HG03575 (cell line): Measurements from ENCODE around the gene ZDHHC17.
"Not testable (repeated sequence)": the region's sequence is repeated elsewhere in the genome, so short reads cannot be mapped to it uniquely, and the experiment has no call there.

Experiments
- ATAC-seq: cut with Tn5 transposase; IDR thresholded peaks from one replicate; pipeline ENCODE4 v1.9.1; 2021; ENCODE audit not compliant: unreplicated experiment, insufficient number of reproducible peaks, low FRiP score; ENCODE audit errors: extremely low read depth

Gene ZDHHC17, protein sequence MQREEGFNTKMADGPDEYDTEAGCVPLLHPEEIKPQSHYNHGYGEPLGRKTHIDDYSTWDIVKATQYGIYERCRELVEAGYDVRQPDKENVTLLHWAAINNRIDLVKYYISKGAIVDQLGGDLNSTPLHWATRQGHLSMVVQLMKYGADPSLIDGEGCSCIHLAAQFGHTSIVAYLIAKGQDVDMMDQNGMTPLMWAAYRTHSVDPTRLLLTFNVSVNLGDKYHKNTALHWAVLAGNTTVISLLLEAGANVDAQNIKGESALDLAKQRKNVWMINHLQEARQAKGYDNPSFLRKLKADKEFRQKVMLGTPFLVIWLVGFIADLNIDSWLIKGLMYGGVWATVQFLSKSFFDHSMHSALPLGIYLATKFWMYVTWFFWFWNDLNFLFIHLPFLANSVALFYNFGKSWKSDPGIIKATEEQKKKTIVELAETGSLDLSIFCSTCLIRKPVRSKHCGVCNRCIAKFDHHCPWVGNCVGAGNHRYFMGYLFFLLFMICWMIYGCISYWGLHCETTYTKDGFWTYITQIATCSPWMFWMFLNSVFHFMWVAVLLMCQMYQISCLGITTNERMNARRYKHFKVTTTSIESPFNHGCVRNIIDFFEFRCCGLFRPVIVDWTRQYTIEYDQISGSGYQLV

DNA sequence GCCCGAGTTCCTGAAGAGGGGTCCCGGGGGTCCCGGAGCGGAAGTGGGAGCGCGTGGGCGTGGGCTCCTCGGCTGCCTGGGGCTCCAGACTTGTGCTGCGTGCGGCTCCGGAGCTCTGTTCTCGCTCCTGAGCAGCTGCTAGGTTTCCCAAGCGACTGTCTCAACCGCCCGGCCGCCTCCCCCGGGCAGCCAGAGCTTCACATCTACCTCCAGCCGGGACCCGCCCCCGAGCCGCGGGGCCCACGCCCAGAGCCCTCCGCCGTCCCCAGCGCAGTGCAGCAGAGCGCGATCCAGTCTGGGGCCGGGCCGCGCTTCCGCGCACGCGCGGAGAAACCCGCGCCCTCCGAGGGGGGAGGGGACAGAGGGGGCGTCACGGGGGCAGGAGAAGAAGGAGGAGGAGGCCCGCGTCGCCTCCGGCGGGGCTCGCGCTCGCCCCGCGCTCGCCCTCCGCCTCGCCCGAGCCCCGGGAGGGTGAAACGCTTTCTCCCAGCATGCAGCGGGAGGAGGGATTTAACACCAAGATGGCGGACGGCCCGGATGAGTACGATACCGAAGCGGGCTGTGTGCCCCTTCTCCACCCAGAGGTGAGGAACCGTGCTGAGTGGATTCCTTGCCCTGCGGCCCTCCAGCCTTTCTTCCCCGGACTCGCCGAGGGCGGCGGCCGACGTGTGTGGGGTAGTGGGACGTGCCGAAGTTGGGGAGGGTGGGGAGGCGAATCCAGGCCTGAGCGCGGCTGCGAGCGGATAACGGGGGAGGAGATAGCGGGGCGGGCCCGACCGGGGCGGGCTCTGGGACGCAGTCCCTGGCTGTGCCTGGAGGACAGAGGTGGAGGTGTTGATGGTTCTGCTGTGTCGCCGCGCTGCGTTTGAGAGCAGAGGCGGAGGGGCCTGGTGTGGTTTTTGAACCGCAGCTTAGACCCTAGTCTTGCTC is at the start of gene ZDHHC17:
Gene ZDHHC17 (plus strand): TSS at position 370 of the 930 bp plus-strand sequence. CDS start 122 bp downstream, at position 492.
- ATAC-seq, result peak; percentile 66

DNA sequence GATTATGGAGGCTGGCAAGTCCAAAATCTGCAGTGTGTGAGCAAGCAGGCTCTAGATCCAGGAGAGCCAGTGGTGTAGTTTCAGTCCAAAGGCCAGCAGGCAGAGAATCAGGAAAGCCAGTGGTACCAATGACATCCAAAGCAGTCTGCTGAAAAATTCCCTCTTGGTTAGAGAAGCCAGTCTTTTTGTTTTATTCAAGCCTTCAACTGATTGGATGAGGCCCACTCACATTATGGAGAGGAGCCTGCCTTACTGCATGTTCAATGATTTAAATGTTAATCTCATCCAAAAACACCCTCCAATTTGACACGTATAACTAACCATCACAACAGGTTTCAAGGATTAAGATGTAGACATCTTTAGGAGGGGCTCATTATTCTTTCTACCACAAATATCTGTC is 49.5 kb upstream of the ZDHHC17 start:
- no peak for ATAC-seq

DNA sequence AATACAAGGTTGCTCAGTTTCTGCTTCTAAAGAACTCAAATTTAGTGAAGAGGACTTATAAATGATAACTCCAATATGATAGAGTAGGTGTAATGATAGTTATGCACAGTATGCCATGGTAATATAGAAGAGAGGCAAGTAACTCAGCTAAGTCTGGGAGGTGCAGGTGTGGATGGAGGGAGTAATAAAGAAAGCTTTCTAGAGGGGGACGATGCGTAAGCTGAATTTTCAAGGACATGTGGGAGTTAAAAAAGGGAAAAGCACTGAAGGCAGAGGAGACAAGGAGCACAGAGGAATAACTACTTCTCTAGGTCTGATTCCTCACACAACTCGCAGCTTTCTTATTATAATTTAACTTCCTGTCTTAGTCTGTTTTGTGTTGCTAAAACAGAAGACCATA is 49.1 kb upstream of the ZDHHC17 start:
- ATAC-seq, result no peak

DNA sequence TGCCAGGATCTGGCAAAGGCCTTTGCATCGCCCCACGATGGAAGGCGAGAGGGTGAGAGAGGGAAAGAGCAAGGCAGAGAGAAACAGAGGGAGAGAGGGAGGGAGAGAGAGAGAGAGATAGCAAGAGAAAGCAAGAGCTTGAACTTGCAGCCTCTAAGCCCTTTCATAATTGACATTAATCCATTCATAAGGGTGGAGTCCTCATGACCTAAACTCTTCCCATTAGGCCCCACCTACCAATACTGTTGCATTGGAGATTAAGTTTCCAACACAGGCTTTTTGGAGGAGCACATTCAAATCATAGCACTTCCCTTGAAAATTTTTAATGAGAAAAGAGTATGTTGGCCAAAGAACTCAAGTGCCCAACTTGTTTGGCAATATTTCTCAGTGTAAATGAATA is 48.6 kb upstream of the ZDHHC17 start:
- no peak for ATAC-seq

DNA sequence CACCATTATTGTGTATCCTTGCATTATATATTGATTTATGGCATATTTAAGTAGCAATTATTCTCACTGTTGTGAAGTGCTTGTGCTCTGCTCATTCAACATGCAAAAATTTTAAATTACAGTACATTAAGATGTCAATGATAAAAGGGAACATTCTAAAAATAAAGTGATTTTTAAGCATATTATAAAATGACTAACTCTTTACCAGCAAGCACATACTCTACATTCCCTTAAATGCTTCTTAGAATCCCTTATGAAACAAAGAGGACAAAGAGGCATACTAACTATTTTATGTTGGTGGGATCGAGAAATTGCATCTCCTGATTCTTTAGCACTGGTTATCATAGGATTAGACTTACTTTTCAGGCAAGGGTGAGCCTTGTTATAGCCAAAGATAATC is 46.6 kb upstream of the ZDHHC17 start:
- ATAC-seq, result no peak

DNA sequence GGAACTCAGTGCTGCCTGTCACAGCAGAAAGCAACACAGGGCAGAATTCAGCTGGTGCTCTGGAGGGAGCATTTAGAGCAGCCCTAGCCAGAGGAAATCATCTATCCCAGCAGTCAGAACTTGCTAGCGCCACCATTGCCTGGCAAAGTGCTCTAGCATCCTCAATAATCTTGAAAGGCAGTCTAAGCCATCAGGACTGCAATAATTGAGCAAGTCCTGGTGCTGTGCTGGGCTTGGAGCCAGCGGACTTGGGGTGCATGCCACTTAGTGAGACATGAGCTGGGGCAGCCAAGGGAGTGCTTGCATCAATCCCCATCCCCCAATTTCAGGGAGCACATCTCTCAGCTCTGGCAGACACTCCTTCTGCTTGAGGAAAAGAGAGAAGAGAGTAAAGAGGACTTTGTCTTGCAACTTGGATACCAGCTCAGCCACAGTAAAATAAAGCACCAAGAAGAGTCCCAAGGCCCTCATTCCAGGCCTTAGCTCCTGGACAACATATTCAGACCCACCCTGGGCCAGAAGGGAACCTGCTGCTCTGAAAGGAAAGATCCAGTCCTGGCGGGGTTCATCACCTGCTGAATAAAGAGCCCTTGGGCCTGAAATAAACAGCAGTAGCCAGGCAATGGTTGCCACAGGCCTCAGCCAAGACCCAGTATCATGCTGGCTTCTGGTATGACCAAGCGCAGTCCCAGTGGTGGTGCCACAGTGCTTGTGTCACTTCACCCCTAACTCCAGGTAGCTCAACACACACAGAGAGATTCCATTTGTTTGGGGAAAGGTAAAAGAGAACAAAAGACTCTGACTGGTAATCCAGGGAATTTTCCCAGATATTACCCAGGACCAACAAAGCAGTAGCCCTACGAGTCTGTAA is 44.5 kb upstream of the ZDHHC17 start:
- ATAC-seq, result no peak

DNA sequence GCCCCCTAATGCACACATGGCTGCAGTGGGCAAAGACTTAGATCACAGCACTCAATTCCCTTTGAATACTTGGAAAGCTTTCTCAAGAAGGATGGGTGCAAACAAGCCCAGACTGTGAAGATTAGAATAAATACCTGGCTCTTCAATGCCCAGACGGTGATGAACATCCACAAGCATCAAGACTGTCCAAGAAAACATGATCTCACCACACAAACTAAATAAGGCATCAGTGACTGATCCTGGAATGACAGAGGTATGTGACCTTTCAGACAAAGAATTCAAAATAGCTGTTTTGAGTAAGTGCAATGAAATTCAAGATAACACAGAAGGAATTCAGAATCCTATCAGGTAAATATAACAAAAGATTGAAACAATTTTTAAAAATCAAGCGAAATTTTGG is 43.8 kb upstream of the ZDHHC17 start:
- ATAC-seq, result no peak

DNA sequence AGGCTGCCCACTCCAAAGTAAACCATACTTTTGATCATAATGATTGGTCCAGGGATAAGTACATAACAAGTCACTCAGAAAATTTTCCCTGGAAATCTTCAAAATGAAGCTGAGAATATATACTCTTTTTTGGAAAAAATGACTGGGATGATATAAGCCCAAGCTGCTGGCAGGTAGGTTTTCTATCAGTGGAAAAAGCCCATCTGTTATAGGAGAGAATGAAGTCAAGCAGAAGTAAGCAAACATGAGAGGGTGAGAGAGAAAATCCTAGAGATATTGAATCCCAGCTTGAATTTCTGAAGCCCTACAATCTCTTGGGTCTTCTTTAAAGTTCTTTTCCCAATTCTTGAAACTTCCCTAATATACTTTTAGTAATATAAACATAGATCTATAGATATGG is 37.3 kb upstream of the ZDHHC17 start:
- no peak for ATAC-seq

DNA sequence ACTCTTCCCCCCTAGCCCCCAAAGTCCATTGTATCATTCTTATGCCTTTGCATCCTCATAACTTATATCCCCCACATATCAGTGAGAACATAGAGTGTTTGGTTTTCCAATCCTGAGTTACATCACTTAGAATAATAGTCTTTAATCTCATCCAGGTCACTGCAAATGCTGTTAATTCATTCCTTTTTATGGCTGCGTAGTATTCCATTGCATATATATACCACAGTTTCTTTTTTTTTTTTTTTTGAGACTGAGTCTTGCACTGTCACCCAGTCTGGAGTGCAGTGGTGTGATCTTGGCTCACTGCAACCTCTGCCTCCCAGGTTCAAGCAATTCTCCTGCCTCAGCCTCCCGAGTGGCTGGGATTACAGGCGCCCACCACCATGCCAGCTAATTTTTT is 31.7 kb upstream of the ZDHHC17 start:
- ATAC-seq, result not testable (repeated sequence)

DNA sequence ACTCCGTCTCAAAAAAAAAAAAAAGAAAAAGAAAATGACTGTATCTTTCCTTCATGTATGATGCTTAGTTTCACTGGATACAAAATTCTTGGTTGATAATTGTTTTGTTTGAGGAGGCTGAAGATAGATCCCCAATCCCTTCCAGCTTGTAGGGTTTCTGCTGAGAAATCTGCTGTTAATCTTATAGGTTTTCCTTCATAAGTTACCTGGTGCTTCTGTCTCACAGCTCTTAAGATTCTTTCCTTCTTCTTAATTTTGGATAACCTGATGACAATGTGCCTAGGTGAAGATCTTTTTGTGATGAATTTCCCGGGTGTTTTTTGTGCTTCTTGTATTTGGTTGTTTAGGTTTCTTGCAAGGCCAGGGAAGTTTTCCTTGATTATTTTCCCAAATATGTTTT is 26.2 kb upstream of the ZDHHC17 start:
- ATAC-seq, result not testable (repeated sequence)

DNA sequence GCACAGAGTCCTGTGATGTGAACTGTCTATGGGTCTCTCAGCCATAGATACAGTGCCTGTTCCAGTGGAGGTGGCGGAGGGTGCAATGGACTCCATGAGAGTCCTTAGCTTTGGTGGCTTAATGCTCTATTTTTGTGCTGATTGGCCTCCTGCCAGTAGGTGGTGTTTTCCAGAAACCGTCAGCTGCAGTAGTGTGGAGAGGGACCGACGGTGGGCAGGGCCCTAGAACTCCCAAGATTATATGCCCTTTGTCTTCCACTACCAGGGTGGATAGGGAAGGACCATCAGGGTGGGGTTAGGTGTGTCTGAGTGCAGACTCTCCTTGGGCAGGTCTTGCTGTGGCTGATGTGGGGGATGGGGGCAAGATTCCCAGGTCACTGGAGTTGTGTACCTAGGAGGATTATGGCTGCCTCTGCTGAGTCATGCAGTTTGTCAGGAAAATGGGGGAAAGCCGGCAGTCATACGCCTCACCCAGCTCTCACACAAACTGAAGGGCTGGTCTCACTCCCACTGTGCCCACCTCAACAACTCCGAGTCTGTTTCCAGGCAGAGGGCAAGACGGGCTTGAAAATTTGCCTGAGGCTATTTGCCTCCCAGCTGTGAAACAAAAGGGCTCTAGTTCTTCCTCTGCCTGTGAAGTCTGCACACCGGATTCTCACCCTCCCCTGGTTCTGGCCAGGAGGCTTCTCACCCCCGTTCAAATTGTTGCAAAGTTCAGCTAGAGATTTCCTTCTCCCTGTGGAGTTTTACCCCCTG is 24.9 kb upstream of the ZDHHC17 start:
- no peak for ATAC-seq

DNA sequence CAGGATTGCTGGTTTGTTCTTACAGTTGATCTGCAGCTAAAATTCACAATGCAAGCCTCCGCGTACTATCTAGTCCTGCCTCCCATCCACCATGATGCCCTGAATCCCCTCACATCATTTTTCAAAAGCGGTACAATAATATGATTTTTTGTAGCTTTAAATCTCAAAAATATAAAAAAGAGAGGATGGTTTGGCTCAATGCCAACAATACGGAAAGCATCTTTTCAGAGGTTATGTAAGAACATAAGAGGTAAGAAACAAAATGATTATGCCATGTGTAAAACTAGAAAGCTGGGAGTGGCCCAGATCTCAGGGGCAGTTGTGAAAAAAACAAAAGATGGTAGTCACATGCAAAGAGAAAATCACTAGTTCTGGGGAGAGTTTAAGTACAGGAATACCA is 24.0 kb upstream of the ZDHHC17 start:
- no peak for ATAC-seq

DNA sequence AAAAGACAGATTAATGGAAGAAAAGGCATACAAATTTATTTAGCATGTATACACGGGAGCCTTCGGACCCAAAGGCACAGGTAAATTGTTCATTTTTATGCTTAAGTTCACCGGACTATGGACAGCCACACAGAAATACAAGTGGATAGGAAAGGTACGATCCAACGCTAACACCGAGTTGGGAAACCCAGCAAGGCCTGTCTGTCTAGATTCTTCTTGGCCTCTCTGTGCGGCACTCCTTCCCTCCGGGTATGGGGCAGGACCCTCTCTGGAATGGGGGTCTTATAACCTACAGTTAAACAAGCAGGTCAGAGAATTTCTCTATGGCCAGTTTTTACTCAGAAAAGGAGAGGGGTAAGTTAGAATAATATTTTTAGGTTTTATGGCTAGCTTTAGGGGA is 23.4 kb upstream of the ZDHHC17 start:
- ATAC-seq, result no peak

DNA sequence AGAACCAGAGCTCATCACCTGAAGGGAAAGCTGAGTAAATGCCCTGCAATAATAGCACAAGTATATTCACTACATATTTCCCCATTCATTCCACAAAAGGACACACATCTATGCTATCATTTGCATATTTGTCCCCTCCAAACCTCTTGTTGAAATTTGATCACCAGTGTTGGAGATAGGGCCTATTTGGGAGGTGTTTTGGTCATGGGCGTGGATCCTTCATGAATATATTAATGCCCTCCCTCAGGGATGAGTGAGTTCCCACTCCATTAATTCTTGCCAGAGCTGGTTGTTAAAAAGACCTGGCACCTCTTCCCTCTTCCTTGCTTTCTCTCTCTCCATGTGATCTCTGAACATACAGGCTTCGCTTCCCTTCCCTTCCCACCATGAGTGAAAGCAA is 18.6 kb upstream of the ZDHHC17 start:
- ATAC-seq, result no peak

DNA sequence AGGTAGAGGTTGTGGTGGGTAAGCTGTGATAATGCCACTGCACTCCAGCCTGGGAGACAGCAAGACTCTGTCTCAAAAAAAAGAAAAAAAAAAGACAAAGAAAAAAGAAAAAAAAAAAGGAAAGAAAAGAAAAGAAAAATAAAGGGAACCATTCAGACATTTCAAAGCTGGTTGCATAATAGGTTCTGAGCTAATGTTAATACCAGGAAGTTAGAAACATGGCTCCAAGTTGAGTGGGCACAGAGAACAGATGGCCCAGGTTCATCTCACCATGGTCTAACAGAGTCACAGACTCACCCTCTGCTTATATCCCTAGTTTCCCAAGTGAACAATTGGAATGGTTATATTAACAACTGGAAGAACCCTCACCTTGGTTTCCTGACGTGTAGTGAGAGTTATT is 17.4 kb upstream of the ZDHHC17 start:
- ATAC-seq, result no peak

DNA sequence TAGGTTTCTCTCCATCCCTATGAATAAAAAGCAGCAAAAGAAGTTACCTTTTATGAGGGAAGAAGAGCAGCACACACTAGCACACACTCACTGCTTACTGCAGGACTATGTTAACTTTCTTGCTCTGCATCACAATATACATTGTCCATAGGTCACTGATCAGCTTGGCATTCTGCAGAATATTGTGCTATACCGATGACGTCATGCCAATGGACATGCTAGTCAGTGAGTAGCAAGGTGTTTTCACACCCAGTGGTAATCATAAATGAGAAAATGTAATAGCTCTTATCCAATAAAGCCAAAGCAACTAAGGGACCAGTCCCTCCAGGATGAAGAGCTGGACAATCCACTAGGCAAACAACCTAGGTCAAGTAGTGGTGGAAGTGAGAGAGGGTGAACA is 16.7 kb upstream of the ZDHHC17 start:
- no peak for ATAC-seq

DNA sequence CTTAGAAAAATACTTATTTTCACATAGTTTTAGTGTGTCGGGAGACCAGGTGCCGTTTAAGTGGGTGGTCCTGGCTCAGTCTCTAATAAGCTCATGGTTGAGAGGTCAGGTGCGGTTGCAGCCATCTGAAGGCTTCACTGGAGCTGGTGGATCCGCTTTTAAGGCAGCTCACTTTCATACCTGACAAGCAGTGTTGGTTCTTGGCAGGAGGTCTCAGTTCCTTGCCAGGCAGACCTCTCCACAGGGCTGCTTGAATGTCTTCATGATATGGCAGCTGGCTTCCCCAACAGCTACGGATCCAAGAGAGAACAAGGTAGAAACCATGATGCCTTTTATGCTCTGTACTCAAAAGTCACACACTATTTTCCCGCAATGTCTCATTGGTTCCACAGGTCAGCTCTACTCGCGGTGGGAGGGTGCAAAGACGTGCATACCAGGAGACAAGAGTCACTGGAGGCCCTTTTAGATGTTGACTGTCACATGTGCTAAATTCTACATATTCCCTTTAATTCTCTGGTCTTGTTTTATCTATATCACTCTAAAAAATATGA is 8.0 kb upstream of the ZDHHC17 start:
- no peak for ATAC-seq

DNA sequence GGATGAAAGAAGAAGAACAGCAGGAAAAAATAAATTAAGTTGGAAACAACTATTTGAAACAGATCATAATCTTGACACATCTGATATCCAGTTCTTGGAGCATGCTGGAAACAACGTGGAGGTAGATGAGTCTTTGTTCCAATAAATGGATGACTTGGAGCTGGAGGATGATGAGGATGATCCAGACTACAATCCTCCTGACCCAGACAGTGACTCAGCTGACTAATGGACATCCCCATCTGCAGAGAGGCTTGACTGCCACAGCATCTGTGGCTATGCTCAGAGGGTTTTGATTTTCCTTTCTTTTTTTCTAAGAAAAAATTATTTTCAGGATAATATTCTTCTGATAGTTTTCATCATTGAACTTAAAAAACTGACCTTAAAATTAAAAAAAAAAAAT is 6.2 kb upstream of the ZDHHC17 start:
- no peak for ATAC-seq
